Muscle layer of duodenum (tissue), 2 donors: ENCODE measurements around the gene CNNM2.

Experiments
- H3K27ac ChIP-seq: one replicate; pipeline ENCODE4 v1.7.0; 2013; ENCODE audit warnings: mild to moderate bottlenecking, low read length
- H3K27me3 ChIP-seq: one replicate; pipeline ENCODE4 v1.7.0; 2013; ENCODE audit warnings: low read depth, mild to moderate bottlenecking, control low read depth, low read length
- H3K36me3 ChIP-seq, 2 donors: one replicate each; pipeline ENCODE4 v1.7.0; 2013; ENCODE audit warnings: low read length in 2 of 2, control low read depth in 1 of 2, mild to moderate bottlenecking in 1 of 2; ENCODE audit not compliant: insufficient read depth in 2 of 2, control insufficient read depth in 1 of 2
- H3K4me1 ChIP-seq, 2 donors: one replicate each; pipeline ENCODE4 v1.7.0; 2013; ENCODE audit warnings: low read length in 2 of 2, mild to moderate bottlenecking in 2 of 2, control low read depth in 1 of 2, moderate library complexity in 1 of 2; ENCODE audit not compliant: insufficient read depth in 2 of 2, control insufficient read depth in 1 of 2
- H3K4me3 ChIP-seq, 2 donors: one replicate each; pipeline ENCODE4 v1.7.0; 2013; ENCODE audit warnings: low read length in 2 of 2, low read depth in 1 of 2, mild to moderate bottlenecking in 1 of 2
- H3K9me3 ChIP-seq, 2 donors: one replicate each; pipeline ENCODE4 v1.7.0; 2013; ENCODE audit warnings: low read length in 2 of 2, control low read depth in 1 of 2, mild to moderate bottlenecking in 1 of 2; ENCODE audit not compliant: control insufficient read depth in 1 of 2
- donor health status: healthy.

CNNM2 gene

DNA sequence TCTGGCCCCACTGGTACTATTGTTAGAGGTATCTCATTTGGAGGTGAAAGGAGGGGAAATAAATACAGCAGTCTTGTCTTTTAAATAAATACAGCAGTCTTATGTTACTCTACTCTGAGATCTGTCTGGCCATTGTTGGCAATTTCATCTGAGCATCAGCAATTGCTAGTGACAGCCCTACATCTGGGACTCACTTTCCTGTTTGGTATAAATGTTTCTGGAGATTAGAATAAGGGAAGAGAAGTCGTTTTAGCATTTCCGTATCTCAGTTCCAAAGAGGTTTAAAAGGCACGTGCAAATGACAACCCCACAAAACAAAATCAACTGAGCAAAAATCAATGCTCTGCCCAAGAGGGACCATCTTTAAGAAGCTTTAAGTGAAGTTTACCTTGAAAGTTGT lies 18.1 kb upstream of the CNNM2 start:
- Histone ChIP-seq H3K36me3 (no peaks in the 10 kb centered on the region), H3K27me3 (no peaks in the 10 kb centered on the region), H3K4me1 (no peaks in the 10 kb centered on the region), H3K27ac (no peak overlapping the region), H3K4me3 (no peak overlapping the region), H3K9me3 (no peaks in the 10 kb centered on the region)

DNA sequence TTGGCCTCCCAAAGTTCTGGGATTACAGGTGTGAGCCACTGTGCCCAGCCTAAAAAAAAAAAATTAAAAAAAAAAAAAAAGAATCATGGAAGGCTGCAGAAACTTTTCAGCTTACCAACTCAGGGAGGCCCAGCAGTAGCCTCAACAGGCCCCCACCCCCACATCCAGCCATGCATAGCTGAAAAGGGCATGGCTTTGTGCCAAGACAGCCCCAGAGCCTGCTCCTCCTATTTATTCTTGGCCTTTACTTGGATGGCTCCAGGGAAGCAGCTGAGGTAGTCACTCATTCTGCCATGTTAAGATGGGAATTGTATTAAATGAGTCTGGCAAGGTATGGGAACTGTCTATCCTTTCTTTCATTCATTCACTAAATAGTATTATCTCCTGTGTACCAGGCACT lies 13.7 kb upstream of the CNNM2 start:
- H3K4me1 ChIP-seq: no peaks in the 10 kb centered on the region
- H3K36me3 ChIP-seq: no peaks in the 10 kb centered on the region
- H3K4me3 ChIP-seq: no peak overlapping the region
- no peaks in the 10 kb centered on the region for H3K27me3 ChIP-seq
- H3K27ac ChIP-seq: no peak overlapping the region
- no peaks in the 10 kb centered on the region for H3K9me3 ChIP-seq

DNA sequence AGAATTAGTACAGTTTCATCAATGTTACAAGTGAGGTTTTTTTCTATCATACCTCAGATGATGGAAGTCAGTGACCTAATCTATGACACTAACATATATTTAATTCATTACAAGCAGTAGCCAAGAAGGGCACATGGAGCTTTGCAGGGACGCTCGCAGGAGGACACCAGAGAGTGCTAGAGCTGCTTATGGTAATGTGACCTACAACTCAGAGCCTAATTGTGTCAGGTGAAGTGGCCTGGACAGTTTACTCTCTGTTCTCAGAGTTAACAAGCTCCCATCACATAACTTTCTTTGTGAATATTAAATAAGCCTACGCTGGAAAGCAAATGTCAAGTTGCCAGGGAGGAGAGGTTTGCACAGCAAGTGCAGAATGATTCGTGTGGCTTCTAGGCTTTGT lies 11.6 kb upstream of the CNNM2 start:
- Histone ChIP-seq H3K4me3 (no peak overlapping the region), H3K27ac (no peak overlapping the region), H3K27me3 (no peaks in the 10 kb centered on the region), H3K9me3 (no peaks in the 10 kb centered on the region), H3K4me1 (no peaks in the 10 kb centered on the region), H3K36me3 (no peaks in the 10 kb centered on the region)

- no peaks in the 10 kb centered on the region for H3K36me3 ChIP-seq
- no peak overlapping the region for H3K4me3 ChIP-seq
- no peaks in the 10 kb centered on the region for H3K9me3 ChIP-seq
- H3K27me3 ChIP-seq: no peaks in the 10 kb centered on the region
- H3K4me1 ChIP-seq: peaks cover 4 to 17% of the 10 kb centered on the region in 2 donors
- no peak overlapping the region for H3K27ac ChIP-seq
Measured at GRCh38 chr10:102914781-102915180, 3.3 kb upstream of the CNNM2 start.

DNA sequence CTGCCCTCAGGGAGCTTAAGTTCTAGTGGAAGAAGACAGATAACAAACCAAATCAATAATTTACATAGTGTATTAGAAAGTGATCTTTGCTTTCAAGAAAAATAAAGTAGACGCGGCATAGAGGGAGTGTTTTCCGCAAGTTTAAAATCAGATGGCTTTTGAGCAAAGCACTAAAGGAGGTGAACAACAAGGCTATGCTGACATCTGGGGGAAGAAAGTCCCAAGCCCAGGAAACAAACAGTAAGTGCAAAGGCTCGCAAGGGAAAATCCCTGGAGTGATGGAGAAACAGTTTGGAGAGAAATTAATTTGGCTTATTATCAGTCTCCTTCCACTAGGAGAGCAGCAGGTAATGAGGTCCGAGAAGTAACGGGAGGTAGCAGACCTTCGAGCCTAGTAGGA lies 1.9 kb upstream of the CNNM2 start:
- Histone ChIP-seq H3K27ac (no peak overlapping the region), H3K4me3 (no peak overlapping the region), H3K27me3 (no peaks in the 10 kb centered on the region), H3K9me3 (no peaks in the 10 kb centered on the region), H3K4me1 (peaks cover 4 to 31% of the 10 kb centered on the region in 2 donors), H3K36me3 (no peaks in the 10 kb centered on the region)

DNA sequence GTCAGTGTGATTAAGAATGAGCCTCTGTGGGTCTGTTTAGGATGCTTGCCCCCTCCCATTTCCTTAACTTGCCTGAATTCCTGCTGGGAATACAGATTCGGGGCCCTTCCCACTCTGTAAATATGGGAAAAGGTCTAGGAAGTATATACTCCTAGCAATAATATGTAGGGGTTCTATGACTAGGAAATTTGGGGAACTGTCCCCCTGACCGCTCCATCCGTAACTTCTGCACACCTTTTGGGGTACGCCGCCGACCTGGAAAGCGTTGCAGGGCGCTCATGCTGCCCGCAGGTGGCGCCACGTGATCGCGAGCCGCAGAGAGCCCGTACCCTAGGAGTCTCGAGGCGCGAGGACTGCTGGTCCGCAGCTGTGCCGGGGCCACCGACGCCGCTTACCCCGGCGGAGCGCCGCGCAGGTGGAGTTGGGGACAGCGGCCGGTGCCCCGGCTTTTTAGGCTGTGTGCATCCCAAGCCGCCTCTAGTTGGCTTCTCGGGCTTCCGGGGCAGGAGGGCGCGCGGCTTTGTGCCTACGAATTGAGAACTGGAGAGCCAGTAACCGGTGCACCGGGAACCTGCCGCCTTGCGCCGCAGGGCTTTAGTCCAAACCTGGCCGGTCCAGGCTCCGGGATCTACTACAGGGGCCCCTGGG lies 656 bp upstream of the CNNM2 start:
- Histone ChIP-seq H3K9me3 (no peaks in the 10 kb centered on the region), H3K36me3 (no peaks in the 10 kb centered on the region), H3K27me3 (no peaks in the 10 kb centered on the region), H3K4me1 (peaks cover 4 to 33% of the 10 kb centered on the region in 2 donors), H3K27ac (no peak overlapping the region), H3K4me3 (peak overlapping the region; percentile 71 to 99)

GRCh38 chr10:102918817-102919245 lies 737 bp downstream of the CNNM2 start:
- H3K27ac ChIP-seq: no peak overlapping the region
- no peaks in the 10 kb centered on the region for H3K36me3 ChIP-seq
- no peaks in the 10 kb centered on the region for H3K9me3 ChIP-seq
- H3K27me3 ChIP-seq: no peaks in the 10 kb centered on the region
- H3K4me3 ChIP-seq: peak overlapping the region; percentile 71 to 99
- H3K4me1 ChIP-seq: peaks cover 4 to 33% of the 10 kb centered on the region in 2 donors

DNA sequence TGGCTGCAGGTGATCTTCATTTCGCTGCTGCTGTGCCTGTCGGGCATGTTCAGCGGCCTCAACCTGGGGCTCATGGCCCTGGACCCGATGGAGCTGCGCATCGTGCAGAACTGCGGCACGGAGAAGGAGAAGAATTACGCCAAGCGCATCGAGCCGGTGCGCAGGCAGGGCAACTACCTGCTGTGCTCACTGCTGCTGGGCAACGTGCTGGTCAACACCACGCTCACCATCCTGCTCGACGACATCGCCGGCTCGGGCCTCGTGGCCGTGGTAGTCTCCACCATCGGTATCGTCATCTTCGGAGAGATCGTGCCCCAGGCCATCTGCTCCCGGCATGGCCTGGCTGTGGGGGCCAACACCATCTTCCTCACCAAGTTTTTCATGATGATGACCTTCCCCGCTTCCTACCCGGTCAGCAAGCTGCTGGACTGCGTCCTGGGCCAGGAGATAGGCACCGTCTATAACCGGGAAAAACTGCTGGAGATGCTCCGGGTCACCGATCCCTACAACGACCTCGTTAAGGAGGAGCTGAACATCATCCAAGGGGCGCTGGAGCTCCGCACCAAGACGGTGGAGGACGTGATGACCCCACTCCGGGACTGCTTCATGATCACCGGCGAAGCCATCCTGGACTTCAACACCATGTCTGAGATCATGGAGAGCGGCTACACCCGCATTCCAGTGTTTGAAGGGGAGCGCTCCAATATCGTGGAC lies 1.3 kb downstream of the CNNM2 start:
- H3K36me3 ChIP-seq: no peaks in the 10 kb centered on the region
- H3K4me1 ChIP-seq: peaks cover 4 to 33% of the 10 kb centered on the region in 2 donors
- H3K27me3 ChIP-seq: no peaks in the 10 kb centered on the region
- H3K4me3 ChIP-seq: peak overlapping the region; percentile 71 to 99
- no peak overlapping the region for H3K27ac ChIP-seq
- no peaks in the 10 kb centered on the region for H3K9me3 ChIP-seq

DNA sequence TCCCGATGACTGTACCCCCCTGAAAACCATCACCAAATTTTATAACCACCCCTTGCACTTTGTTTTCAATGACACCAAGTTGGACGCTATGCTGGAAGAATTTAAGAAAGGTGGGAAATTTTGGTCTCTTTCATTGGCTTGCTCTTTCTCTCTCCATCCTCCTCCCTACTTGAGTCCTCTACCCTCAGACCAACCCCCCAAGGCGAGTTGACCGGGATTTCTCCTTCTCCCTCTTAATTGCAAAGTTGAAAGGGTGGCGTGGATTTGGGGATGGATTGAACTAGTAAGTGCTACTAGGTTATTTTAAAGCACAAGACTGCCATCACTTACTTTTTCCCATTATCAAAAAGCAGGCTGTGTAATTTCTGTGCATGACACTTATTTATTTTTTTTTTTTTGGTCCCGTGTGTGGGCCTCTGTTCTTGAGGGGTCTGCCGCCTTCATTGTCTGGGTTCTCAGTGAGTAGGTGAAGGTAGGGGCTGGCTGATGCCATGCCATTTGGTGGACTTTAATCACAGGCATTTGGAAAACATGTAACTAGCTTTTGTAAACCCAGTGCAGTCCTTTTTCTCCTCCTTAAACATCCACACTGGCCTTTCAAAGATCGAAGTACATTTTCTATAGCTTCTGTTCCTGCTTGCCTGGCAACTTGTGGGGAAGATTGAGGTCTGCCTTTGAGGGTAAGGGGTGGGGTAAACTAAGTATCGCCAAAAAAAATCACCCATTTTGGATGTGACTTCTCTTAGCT lies 2.1 kb downstream of the CNNM2 start:
- Histone ChIP-seq H3K36me3 (no peaks in the 10 kb centered on the region), H3K4me3 (peak overlapping the region; percentile 71 to 99), H3K27me3 (no peaks in the 10 kb centered on the region), H3K4me1 (peaks cover 4 to 33% of the 10 kb centered on the region in 2 donors), H3K27ac (no peak overlapping the region), H3K9me3 (no peaks in the 10 kb centered on the region)

GRCh38 chr10:102923601-102924000 lies 5.5 kb downstream of the CNNM2 start:
- Histone ChIP-seq H3K27ac (no peak overlapping the region), H3K4me1 (peaks cover 4 to 26% of the 10 kb centered on the region in 2 donors)

DNA sequence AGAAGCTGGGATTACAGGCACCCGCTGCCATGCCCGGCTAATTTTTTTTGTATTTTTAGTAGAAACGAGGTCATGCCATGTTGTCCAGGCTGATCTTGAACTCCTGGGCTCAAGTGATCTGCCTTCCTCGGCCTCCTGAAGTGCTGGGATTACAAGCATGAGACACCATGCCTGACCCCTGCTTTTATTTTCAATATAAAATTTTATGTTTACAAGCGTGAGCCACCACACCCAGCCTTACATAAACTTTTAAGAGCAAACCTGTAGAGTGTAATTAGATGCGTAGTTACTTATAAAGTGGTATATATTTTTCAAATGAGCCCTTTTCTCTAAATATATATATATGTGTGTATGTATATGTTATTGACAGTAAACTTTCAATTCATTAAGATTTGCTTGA lies 8.7 kb downstream of the CNNM2 start:
- H3K27me3 ChIP-seq: no peaks in the 10 kb centered on the region
- no peaks in the 10 kb centered on the region for H3K4me1 ChIP-seq

More at GRCh38 chr10:102923601-102924000, 5.5 kb downstream of the CNNM2 start:
- Histone ChIP-seq H3K36me3 (no peaks in the 10 kb centered on the region), H3K9me3 (no peaks in the 10 kb centered on the region), H3K4me3 (no peak overlapping the region), H3K27me3 (no peaks in the 10 kb centered on the region)

More for the DNA sequence above, 8.7 kb downstream of the CNNM2 start:
- Histone ChIP-seq H3K4me3 (no peak overlapping the region), H3K36me3 (no peaks in the 10 kb centered on the region), H3K9me3 (no peaks in the 10 kb centered on the region), H3K27ac (no peak overlapping the region)
